ENCODE results near the gene PHF21A.

GRCh38 chr11:46063138-46063537 lies 58.1 kb downstream of the PHF21A start:
- TF ChIP-seq ZFP30 (CRISPR knock-in tag; IDR thresholded peaks at IDR 0.05): no peak
- no peak for TF ChIP-seq ZNF70 (CRISPR knock-in tag; IDR thresholded peaks at IDR 0.05)
- no peak for TF ChIP-seq PATZ1 (CRISPR knock-in tag; IDR thresholded peaks at IDR 0.05; ENCODE audit: borderline replicate concordance)
- TF ChIP-seq ZFP3 (CRISPR knock-in tag; IDR thresholded peaks at IDR 0.05): no peak
- TF ChIP-seq CSDC2 (CRISPR knock-in tag; IDR thresholded peaks at IDR 0.05): no peak
- no peak for TF ChIP-seq OSR1 (CRISPR knock-in tag; IDR thresholded peaks at IDR 0.05)
- no peak for TF ChIP-seq RARB (CRISPR knock-in tag; IDR thresholded peaks at IDR 0.05)
- no peak for TF ChIP-seq TCF4 (CRISPR knock-in tag; IDR thresholded peaks at IDR 0.05; ENCODE audit: borderline replicate concordance)
- TF ChIP-seq ESRRG (CRISPR knock-in tag; IDR thresholded peaks at IDR 0.05): no peak
- no peak for TF ChIP-seq ZNF565 (CRISPR knock-in tag; conservative IDR thresholded peaks at IDR 0.05; ENCODE audit: low read depth)
- no peak for TF ChIP-seq POU6F1 (CRISPR knock-in tag; IDR thresholded peaks at IDR 0.05; ENCODE audit: borderline replicate concordance, low read depth)
- no peak for TF ChIP-seq CREB5 (CRISPR knock-in tag; IDR thresholded peaks at IDR 0.05; ENCODE audit: low read depth)
- TF ChIP-seq SNAI2 (CRISPR knock-in tag; IDR thresholded peaks at IDR 0.05): no peak
- TF ChIP-seq CSRNP3 (CRISPR knock-in tag; IDR thresholded peaks at IDR 0.05): no peak

Data from SK-N-SH treated with all-trans-retinoic acid at 6 μM for 48 hours (cell line).